Choroid plexus epithelial cell (primary cell): ENCODE measurements around the gene RGS1.
A peak's percentile ranks its signal among the peaks of the same experiment; 100 is the strongest.

Experiments used
- DNase-seq: peaks from one replicate; pipeline ENCODE4 v3.0.0-alpha.2; 2010; ENCODE audit warnings: low read depth
- H3K4me3 ChIP-seq: 2 replicates; pipeline ENCODE4 v1.5.1; 2011; ENCODE audit warnings: low read depth, mild to moderate bottlenecking, control low read depth, low read length, moderate library complexity
- TF ChIP-seq, protein P1 (sequence below): conservative IDR thresholded peaks from 2 replicates; pipeline ENCODE4 v1.5.1; 2011; ENCODE audit warnings: low read depth, mild to moderate bottlenecking, control low read depth, inconsistent platforms, low read length, moderate library complexity

RGS1 gene

DNA sequence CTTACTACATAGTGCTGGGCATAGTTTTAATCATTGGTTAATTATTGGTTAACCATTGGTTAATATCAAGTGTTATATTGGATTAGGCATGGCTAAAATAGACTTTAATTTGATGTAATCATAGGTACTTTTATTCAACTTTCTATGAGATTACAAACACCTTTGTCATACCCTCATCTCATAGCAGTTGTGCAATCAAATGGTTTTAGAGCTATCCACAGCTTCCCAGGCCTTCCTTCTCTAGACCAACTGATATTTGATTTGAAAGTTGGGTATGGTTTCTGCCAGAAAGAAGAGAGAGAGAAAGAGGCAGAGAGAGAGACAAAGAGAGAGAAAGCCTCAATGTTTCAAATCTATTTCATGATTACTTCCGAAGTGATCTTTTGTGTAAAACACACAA is 9.6 kb upstream of the RGS1 start:
- DNase-seq: no peak
- TF ChIP-seq, protein P1, sequence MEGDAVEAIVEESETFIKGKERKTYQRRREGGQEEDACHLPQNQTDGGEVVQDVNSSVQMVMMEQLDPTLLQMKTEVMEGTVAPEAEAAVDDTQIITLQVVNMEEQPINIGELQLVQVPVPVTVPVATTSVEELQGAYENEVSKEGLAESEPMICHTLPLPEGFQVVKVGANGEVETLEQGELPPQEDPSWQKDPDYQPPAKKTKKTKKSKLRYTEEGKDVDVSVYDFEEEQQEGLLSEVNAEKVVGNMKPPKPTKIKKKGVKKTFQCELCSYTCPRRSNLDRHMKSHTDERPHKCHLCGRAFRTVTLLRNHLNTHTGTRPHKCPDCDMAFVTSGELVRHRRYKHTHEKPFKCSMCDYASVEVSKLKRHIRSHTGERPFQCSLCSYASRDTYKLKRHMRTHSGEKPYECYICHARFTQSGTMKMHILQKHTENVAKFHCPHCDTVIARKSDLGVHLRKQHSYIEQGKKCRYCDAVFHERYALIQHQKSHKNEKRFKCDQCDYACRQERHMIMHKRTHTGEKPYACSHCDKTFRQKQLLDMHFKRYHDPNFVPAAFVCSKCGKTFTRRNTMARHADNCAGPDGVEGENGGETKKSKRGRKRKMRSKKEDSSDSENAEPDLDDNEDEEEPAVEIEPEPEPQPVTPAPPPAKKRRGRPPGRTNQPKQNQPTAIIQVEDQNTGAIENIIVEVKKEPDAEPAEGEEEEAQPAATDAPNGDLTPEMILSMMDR: no peak
- H3K4me3 ChIP-seq: no peak overlapping the region

DNA sequence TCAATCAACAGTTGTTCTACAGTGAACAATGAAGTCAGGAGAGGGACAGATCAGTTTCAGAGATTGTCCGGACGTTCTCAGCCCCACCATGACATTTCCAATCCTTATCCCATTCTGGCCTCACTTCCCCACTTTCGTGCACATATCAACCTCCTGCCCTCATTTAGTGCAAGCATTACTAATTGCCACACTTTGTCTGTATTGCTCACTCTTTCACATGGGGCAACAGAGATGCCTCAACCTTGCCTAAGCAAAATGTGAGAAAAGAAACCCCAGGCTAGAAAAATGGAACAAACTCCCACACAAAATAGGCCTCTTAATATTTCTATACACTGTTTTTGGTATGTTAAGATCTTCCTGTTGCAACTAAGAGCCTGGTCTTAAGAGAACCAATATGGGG is 8.9 kb upstream of the RGS1 start:
- TF ChIP-seq, protein P1: no peak
- no peak overlapping the region for H3K4me3 ChIP-seq
- no peak for DNase-seq

DNA sequence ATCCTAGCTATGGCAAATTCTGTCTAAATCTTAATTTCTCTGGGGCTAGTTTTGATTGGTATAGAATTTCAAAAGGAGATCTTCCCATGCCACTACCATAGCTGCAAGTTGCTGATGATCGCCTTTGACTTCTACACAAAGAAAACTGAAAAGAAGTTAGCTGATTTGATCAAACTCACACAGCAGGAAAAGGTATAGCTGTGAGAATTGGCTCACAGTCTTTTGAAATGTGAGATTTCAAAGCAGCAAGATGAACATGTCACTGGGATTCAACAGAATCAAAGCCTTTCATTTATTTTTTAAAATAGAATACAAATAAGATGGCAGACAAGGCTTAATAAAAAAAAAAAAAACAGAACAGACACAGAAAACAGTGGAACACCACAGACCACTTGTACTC is 7.5 kb upstream of the RGS1 start:
- TF ChIP-seq, protein P1: no peak
- DNase-seq: no peak
- no peak overlapping the region for H3K4me3 ChIP-seq

DNA sequence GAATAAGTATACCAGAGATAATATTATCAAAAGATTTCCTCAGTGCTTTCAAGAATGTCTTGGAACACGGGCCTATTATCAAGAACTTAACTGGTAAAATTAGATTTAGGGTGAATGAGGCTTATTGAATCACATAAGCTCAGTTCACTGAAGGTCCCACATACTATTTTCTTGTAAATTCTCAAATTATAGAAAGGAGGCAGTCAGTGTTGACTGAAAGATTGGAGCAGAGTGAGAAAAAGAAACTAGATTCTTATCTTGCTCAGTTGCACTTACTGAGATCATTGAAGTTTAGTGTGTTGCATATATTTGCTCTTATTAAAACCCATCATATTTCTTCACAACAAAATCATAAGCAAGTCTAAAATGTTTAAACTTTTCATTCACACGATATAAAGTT is 3.9 kb upstream of the RGS1 start:
- H3K4me3 ChIP-seq: no peak overlapping the region
- TF ChIP-seq, protein P1: no peak
- DNase-seq: no peak

GRCh38 chr1:192573499-192573898 is 2.1 kb upstream of the RGS1 start:
- DNase-seq: peak; percentile 60
- TF ChIP-seq, protein P1: no peak
- H3K4me3 ChIP-seq: no peak overlapping the region

DNA sequence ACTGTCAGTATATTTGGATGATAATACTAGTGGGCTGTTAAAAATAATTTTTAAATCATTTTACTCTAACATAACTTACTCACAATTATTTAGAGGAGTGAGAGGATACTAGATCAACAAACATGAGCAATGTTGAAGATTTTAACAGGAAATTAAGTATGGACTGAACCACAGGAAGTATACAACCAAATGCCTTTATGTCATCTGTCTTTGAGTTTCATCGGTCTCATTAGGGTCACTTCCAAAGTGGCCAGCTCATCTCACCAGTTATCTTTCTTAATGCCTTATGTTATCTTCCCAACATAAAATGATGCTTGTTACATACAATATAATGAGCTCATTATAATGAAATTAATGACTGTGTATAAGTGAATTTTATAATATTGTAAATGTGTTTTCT is 1.5 kb upstream of the RGS1 start:
- DNase-seq: no peak
- H3K4me3 ChIP-seq: no peak overlapping the region
- TF ChIP-seq, protein P1: no peak

- no peak overlapping the region for H3K4me3 ChIP-seq
- DNase-seq: no peak
Observed at GRCh38 chr1:192576190-192577144, 894 bp downstream of the RGS1 start.

More at GRCh38 chr1:192576190-192577144, 894 bp downstream of the RGS1 start:
- TF ChIP-seq, protein P1: no peak
